Naive thymus-derived CD4-positive, alpha-beta T cell (primary cell): ENCODE measurements around the gene RPGRIP1. TPM values are rescaled to one million over a fixed set of nuclear protein-coding genes. Genes with fewer than 3 reads are reported as not detected.

ENCODE experiments used
- ATAC-seq: fragments of 150-1000 bp; cut with Tn5 transposase; 2 replicates; pipeline ENCODE4 v1.10.0; 2021; ENCODE audit warnings: mild to moderate bottlenecking, moderate library complexity
- CTCF ChIA-PET: fragments of 350-600 bp; sonication (Branson Sonifier 250); formaldehyde crosslinking; loops from one replicate; lab custom pipeline; 2021; ENCODE audit warnings: antibody characterized with exemption; lab: Charles Lee
- POLR2A ChIA-PET: fragments of 350-600 bp; sonication (Branson Sonifier 250); formaldehyde crosslinking; loops from one replicate; lab custom pipeline; 2021; ENCODE audit warnings: antibody characterized with exemption, inconsistent platforms; lab: Charles Lee
- DNase-seq, 9 donors: peaks; one replicate each; pipeline versions ENCODE4 v3.0.0 to v3.0.0-alpha.2; 2020 to 2022; ENCODE audit warnings: mixed read lengths in 1 of 9
- H3K27ac ChIP-seq: one replicate; pipeline ENCODE4 v1.7.0; 2013; ENCODE audit warnings: mild to moderate bottlenecking, low read depth, low read length, moderate library complexity
- H3K27me3 ChIP-seq, 2 donors: one replicate each; pipeline ENCODE4 v1.7.0; 2013; ENCODE audit warnings: low read length in 2 of 2, mild to moderate bottlenecking in 2 of 2, moderate library complexity in 2 of 2; ENCODE audit not compliant: control insufficient read depth in 2 of 2, insufficient read depth in 2 of 2
- H3K36me3 ChIP-seq, 3 experiments: 1 replicate in 2 of 3; 2 replicates in 1 of 3; pipeline ENCODE4 v1.7.0; 2013; ENCODE audit warnings: low read length in 3 of 3, mild to moderate bottlenecking in 3 of 3, moderate library complexity in 1 of 3; ENCODE audit not compliant: insufficient read depth in 3 of 3, control insufficient read depth in 2 of 3
- H3K4me1 ChIP-seq, 2 donors: one replicate each; pipeline ENCODE4 v1.7.0; 2013; ENCODE audit warnings: low read length in 2 of 2, mild to moderate bottlenecking in 2 of 2, moderate library complexity in 1 of 2; ENCODE audit not compliant: control insufficient read depth in 2 of 2, insufficient read depth in 2 of 2
- H3K4me3 ChIP-seq: 2 replicates; pipeline ENCODE4 v1.7.0; 2013; ENCODE audit warnings: mild to moderate bottlenecking, low read length
- H3K9me3 ChIP-seq, 3 experiments: 1 replicate in 2 of 3; 2 replicates in 1 of 3; pipeline ENCODE4 v1.7.0; 2013; ENCODE audit warnings: low read length in 3 of 3; ENCODE audit not compliant: control insufficient read depth in 2 of 3
- H3K27ac Mint-ChIP-seq, 9 donors: one replicate each; pipeline ENCODE4 v1.8.0; 2020 to 2022; ENCODE audit warnings: mixed read lengths in 9 of 9, mild to moderate bottlenecking in 8 of 9, moderate library complexity in 5 of 9, inconsistent platforms in 2 of 9
- H3K27me3 Mint-ChIP-seq, 5 donors: one replicate each; pipeline ENCODE4 v1.8.0; 2021 to 2022; ENCODE audit warnings: mixed read lengths in 5 of 5, mild to moderate bottlenecking in 1 of 5
- H3K36me3 Mint-ChIP-seq, 5 donors: one replicate each; pipeline ENCODE4 v1.8.0; 2020 to 2022; ENCODE audit warnings: mixed read lengths in 5 of 5, mild to moderate bottlenecking in 3 of 5, inconsistent platforms in 1 of 5
- H3K4me1 Mint-ChIP-seq, 7 donors: one replicate each; pipeline ENCODE4 v1.8.0; 2020 to 2022; ENCODE audit warnings: mixed read lengths in 7 of 7, mild to moderate bottlenecking in 3 of 7, inconsistent platforms in 1 of 7
- H3K4me3 Mint-ChIP-seq, 10 donors: one replicate each; pipeline ENCODE4 v1.8.0; 2020 to 2022; ENCODE audit warnings: mild to moderate bottlenecking in 10 of 10, mixed read lengths in 10 of 10, moderate library complexity in 6 of 10, inconsistent platforms in 2 of 10
- H3K9me3 Mint-ChIP-seq, 11 donors: one replicate each; pipeline ENCODE4 v1.8.0; 2020 to 2022; ENCODE audit warnings: mixed read lengths in 11 of 11, mild to moderate bottlenecking in 4 of 11, inconsistent platforms in 1 of 11, moderate library complexity in 1 of 11
- intact Hi-C, 2 donors: fragments of 100-400 bp; cut with micrococcal nuclease; formaldehyde crosslinking; loops; one replicate each; pipeline ENCODE4 v1.15.1; 2023
- polyA plus RNA-seq, 2 donors: library from polyadenylated mRNA; unstranded; fragments of 300-500 nt; fragmentation: Illumina TruSeq; gene quantifications; one replicate each; pipeline ENCODE4 v1.2.3, GENCODE V29; 2021
- total RNA-seq, 6 experiments: library from RNA in 5 of 6; stranded (reverse) in 5 of 6; gene quantifications; 1 replicate in 5 of 6; 2 replicates in 1 of 6; pipeline ENCODE4 v1.2.3 and lab custom pipeline; 2021 to 2026

Gene RPGRIP1
- total and polyA plus RNA-seq, 7 experiments from 2014 or later: 0.24 to 1.5 TPM; not detected in 5

DNA sequence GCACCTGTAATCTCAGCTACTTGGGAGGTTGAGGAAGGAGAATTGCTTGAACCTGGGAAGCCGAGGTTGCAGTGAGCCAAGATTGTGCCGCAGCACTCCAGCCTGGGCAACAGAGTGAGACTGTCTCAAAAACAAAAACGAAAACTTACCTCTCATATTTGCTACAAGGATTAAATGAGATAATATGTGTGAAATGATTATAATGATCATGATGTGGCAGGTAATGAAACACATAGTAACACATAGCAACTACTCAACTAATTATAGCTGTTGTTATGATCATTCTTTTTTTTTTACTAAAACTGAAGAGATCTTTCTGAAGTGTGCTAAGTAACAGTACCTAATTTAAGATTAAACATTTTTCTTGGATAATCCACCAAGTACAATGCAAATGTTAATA lies 30.1 kb downstream of the RPGRIP1 start:
- Mint-ChIP-seq H3K36me3 (no peaks in the 10 kb centered on the region), H3K4me1 (peaks cover 7 to 24% (median 18%) of the 10 kb centered on the region in 7 donors), H3K27me3 (peaks cover 0 to 17% (median 0%) of the 10 kb centered on the region in 5 donors), H3K4me3 (no peak overlapping the region), H3K27ac (no peak overlapping the region), H3K9me3 (no peaks in the 10 kb centered on the region)
- no peak overlapping the region for H3K4me3 ChIP-seq
- DNase-seq (no peak), ATAC-seq (no peak)
- no peaks in the 10 kb centered on the region for H3K36me3 ChIP-seq
- no peak overlapping the region for H3K27ac ChIP-seq
- no peaks in the 10 kb centered on the region for H3K27me3 ChIP-seq
- H3K4me1 ChIP-seq: peaks cover 5 to 10% of the 10 kb centered on the region in 2 donors
- intact Hi-C loops: loop anchor here in 1 of 2 donors (2.0 kb wide), 2 partner anchors 75 to 127 kb away; partner anchors contain the start of gene SUPT16H
- H3K9me3 ChIP-seq: no peaks in the 10 kb centered on the region
- POLR2A ChIA-PET: interaction anchor here (1.0 to 1.3 kb wide), 2 partner anchors 10 to 43 kb away, joined by 3 read pairs; no protein-coding TSS in a partner anchor
- CTCF ChIA-PET: no interaction called here

DNA sequence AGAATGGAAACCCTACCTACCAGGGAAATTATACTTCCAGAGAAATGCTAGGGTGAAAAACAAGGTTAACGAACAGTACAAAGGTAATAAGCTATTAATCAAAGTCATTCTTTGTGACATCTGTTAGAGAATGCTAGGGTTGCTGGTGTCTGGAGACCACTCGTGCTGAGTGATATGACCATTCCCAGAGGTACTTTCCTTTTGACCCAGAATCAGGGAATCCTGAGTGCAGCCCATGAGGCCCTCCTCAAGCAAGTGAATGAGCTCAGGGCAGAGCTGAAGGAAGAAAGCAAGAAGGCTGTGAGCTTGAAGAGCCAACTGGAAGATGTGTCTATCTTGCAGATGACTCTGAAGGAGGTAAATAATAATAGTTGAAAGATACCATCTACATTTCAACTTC lies 31.7 kb downstream of the RPGRIP1 start:
- no peak overlapping the region for H3K4me3 Mint-ChIP-seq
- CTCF ChIA-PET: interaction anchor here (0.5 to 0.6 kb wide), 2 partner anchors 17 to 1260 kb away, joined by 3 to 5 read pairs; no protein-coding TSS in a partner anchor

DNA sequence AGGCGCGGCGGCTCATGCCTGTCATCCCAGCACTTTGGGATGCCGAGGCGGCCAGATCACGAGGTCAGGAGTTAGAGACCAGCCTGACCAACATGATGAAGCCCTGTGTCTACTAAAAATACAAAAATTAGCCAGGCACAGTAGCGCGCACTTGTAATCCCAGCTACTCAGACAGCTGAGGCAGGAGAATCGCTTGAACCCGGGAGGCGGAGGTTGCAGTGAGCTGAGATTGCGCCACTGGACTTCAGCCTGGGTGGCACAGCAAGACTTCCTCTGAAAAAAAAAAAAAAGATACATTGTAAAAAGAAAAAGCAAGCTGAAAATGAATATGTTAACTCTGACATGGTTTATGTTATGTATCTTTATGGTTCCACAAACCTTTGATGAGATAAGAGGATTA lies 33.6 kb downstream of the RPGRIP1 start:
- H3K4me1 ChIP-seq: peaks cover 5 to 6% of the 10 kb centered on the region in 2 donors
- H3K4me3 Mint-ChIP-seq: no peak overlapping the region
- peaks cover 0 to 16% (median 0%) of the 10 kb centered on the region in 5 donors for H3K27me3 Mint-ChIP-seq
- intact Hi-C loops: no loop called here
- ChIA-PET CTCF (no interaction called here), POLR2A (no interaction called here)
- no peaks in the 10 kb centered on the region for H3K36me3 Mint-ChIP-seq
- ATAC-seq (no peak), DNase-seq (no peak)
- no peak overlapping the region for H3K27ac ChIP-seq
- H3K27ac Mint-ChIP-seq: peak overlapping the region in 1 of 9 donors; percentile 16
- no peak overlapping the region for H3K4me3 ChIP-seq
- no peaks in the 10 kb centered on the region for H3K9me3 ChIP-seq
- no peaks in the 10 kb centered on the region for H3K9me3 Mint-ChIP-seq
- no peaks in the 10 kb centered on the region for H3K36me3 ChIP-seq
- H3K27me3 ChIP-seq: no peaks in the 10 kb centered on the region
- H3K4me1 Mint-ChIP-seq: peaks cover 3 to 12% (median 10%) of the 10 kb centered on the region in 7 donors

More for the DNA sequence above, 31.7 kb downstream of the RPGRIP1 start:
- H3K4me3 ChIP-seq: no peak overlapping the region
- H3K9me3 ChIP-seq: no peaks in the 10 kb centered on the region
- Mint-ChIP-seq H3K36me3 (no peaks in the 10 kb centered on the region), H3K27ac (no peak overlapping the region), H3K4me1 (peaks cover 7 to 24% (median 18%) of the 10 kb centered on the region in 7 donors), H3K9me3 (no peaks in the 10 kb centered on the region), H3K27me3 (peaks cover 0 to 17% (median 0%) of the 10 kb centered on the region in 5 donors)
- DNase-seq (no peak), ATAC-seq (no peak)
- no peaks in the 10 kb centered on the region for H3K27me3 ChIP-seq
- POLR2A ChIA-PET: interaction anchor here (0.8 to 1.2 kb wide), 2 partner anchors 71 to 147 kb away, joined by 3 to 4 read pairs; no protein-coding TSS in a partner anchor
- H3K36me3 ChIP-seq: no peaks in the 10 kb centered on the region
- peaks cover 5 to 10% of the 10 kb centered on the region in 2 donors for H3K4me1 ChIP-seq
- intact Hi-C loops: no loop called here
- no peak overlapping the region for H3K27ac ChIP-seq

DNA sequence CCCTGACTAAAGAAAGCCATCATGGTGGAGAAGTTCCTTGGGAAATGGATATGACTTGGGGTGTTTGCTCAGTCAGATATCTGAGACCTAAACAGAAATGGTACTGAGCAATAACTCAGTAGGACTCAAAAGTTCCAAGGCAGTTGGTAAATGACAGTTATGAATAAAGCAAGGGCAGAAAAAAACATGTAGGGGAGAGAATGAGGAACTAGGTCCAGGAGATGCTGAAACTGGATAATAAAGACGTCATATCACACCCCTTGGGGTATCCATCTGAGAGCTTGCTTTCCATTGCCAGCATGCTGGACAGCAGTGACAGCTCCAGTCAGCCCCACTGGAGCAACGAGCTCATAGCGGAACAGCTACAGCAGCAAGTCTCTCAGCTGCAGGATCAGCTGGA lies 37.5 kb downstream of the RPGRIP1 start:
- peaks cover 0 to 14% (median 0%) of the 10 kb centered on the region in 5 donors for H3K27me3 Mint-ChIP-seq
- H3K9me3 Mint-ChIP-seq: no peaks in the 10 kb centered on the region
- Histone ChIP-seq H3K4me1 (peaks cover 0 to 7% of the 10 kb centered on the region in 2 donors), H3K27ac (no peak overlapping the region), H3K36me3 (no peaks in the 10 kb centered on the region), H3K9me3 (no peaks in the 10 kb centered on the region), H3K27me3 (no peaks in the 10 kb centered on the region), H3K4me3 (no peak overlapping the region)
- no peaks in the 10 kb centered on the region for H3K36me3 Mint-ChIP-seq
- DNase-seq (no peak), ATAC-seq (peak; percentile 52)
- intact Hi-C loops: no loop called here
- ChIA-PET POLR2A (no interaction called here), CTCF (no interaction called here)
- no peak overlapping the region for H3K4me3 Mint-ChIP-seq
- H3K4me1 Mint-ChIP-seq: peaks cover 7 to 14% (median 10%) of the 10 kb centered on the region in 7 donors
- no peak overlapping the region for H3K27ac Mint-ChIP-seq

DNA sequence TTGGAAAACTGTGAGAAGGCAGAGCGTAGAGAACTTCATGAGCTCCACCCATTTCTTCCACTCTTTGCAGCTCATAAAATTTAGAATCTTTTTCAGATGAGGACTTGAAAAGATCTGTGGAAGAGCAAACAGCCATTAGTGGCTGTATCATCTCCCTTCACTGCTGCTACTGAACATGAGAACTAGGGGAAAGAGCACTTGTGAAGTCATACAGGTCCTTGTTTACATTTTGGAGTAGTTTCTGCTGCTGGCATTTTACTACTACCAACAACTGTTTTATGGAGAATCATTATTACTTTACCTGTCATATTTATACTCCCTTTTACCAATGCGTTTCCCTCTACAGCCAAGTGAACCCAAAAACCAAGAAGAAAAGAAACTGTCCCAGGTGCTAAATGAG lies 41.0 kb downstream of the RPGRIP1 start:
- ChIA-PET CTCF (no interaction called here), POLR2A (no interaction called here)
- Histone ChIP-seq H3K9me3 (no peaks in the 10 kb centered on the region), H3K4me1 (peaks cover 0 to 7% of the 10 kb centered on the region in 2 donors), H3K4me3 (no peak overlapping the region), H3K27ac (no peak overlapping the region), H3K27me3 (no peaks in the 10 kb centered on the region), H3K36me3 (no peaks in the 10 kb centered on the region)
- Mint-ChIP-seq H3K4me1 (peaks cover 7 to 14% (median 10%) of the 10 kb centered on the region in 7 donors), H3K36me3 (no peaks in the 10 kb centered on the region), H3K9me3 (no peaks in the 10 kb centered on the region), H3K27me3 (peaks cover 0 to 12% (median 0%) of the 10 kb centered on the region in 5 donors), H3K4me3 (peak overlapping the region in 2 of 10 donors; percentile 8 to 22), H3K27ac (no peak overlapping the region)
- no peak for DNase-seq
- no peak for ATAC-seq
- intact Hi-C loops: no loop called here

DNA sequence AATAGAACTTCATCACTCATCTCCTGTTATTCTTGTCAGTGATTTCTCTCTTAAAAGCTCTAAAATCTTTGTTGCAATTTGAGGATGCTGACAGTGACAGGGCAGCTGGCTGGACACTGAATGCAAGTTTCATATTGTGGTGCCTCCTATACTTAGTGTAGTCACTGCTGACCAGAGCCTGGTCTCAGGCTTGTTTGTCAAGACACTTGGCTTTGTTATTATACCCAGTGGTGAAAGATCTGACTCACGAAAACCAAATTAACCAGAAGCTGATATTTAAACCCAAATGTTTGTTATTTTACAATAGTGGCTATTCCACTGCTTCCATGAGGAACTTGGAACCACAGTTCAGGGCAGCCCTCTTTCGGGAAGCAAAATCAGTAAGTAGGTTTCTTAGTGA lies 42.8 kb downstream of the RPGRIP1 start:
- intact Hi-C loops: no loop called here
- Histone ChIP-seq H3K36me3 (no peaks in the 10 kb centered on the region), H3K4me1 (peaks cover 0 to 7% of the 10 kb centered on the region in 2 donors), H3K4me3 (no peak overlapping the region), H3K9me3 (no peaks in the 10 kb centered on the region), H3K27me3 (no peaks in the 10 kb centered on the region), H3K27ac (no peak overlapping the region)
- POLR2A ChIA-PET: no interaction called here
- Mint-ChIP-seq H3K36me3 (no peaks in the 10 kb centered on the region), H3K27ac (peak overlapping the region in 1 of 9 donors; percentile 4), H3K4me1 (peaks cover 7 to 14% (median 10%) of the 10 kb centered on the region in 7 donors), H3K4me3 (no peak overlapping the region), H3K9me3 (no peaks in the 10 kb centered on the region), H3K27me3 (peaks cover 0 to 12% (median 0%) of the 10 kb centered on the region in 5 donors)
- CTCF ChIA-PET: no interaction called here
- DNase-seq (no peak), ATAC-seq (no peak)

DNA sequence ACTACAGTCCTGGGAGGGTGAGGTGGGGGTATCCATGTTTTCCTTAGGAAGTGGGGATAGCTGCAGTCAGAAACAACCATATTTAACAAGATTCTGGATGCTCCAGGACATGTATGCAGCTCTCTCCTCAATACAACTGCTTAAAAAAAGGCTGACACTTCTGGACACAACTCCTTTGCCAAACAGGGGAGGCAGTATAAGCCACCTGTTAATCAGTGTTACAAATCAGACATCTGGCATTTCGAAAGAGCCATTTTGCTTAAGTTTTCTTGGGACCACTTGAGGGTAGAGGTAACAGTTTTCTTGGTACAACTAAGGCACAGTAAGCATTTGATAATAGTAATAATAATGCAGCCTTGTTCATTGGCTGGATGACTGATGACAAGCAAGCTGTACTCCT lies 47.1 kb downstream of the RPGRIP1 start:
- H3K27ac ChIP-seq: no peak overlapping the region
- ChIA-PET CTCF (no interaction called here), POLR2A (no interaction called here)
- no peaks in the 10 kb centered on the region for H3K27me3 ChIP-seq
- DNase-seq: no peak
- intact Hi-C loops: no loop called here
- ATAC-seq: no peak
- no peaks in the 10 kb centered on the region for H3K36me3 ChIP-seq
- H3K4me1 ChIP-seq: no peaks in the 10 kb centered on the region
- Mint-ChIP-seq H3K27me3 (peaks cover 0 to 6% (median 0%) of the 10 kb centered on the region in 5 donors), H3K9me3 (no peaks in the 10 kb centered on the region), H3K27ac (no peak overlapping the region), H3K4me1 (peaks cover 0 to 2% (median 0%) of the 10 kb centered on the region in 7 donors), H3K4me3 (no peak overlapping the region), H3K36me3 (no peaks in the 10 kb centered on the region)
- no peak overlapping the region for H3K4me3 ChIP-seq
- no peaks in the 10 kb centered on the region for H3K9me3 ChIP-seq
